ENCODE measurements around the gene BABAM2.
"Not testable (repeated sequence)": the region's sequence is repeated elsewhere in the genome, so short reads cannot be mapped to it uniquely, and the experiment has no call there.

The BABAM2 gene

GRCh38 chr2:28085201-28085600 is 194.7 kb downstream of the BABAM2 start:
- DNase-seq: no peak

GRCh38 chr2:28086611-28087010 is 196.1 kb downstream of the BABAM2 start:
- no peak for DNase-seq

GRCh38 chr2:28088970-28089369 is 198.4 kb downstream of the BABAM2 start:
- DNase-seq: no peak

- no peak for DNase-seq
Observed at GRCh38 chr2:28089486-28089885, 199.0 kb downstream of the BABAM2 start.

GRCh38 chr2:28093308-28093707 is 202.8 kb downstream of the BABAM2 start:
- no peak for DNase-seq

GRCh38 chr2:28093768-28094167 is 203.2 kb downstream of the BABAM2 start:
- DNase-seq: no peak

- DNase-seq: no peak
Observed at GRCh38 chr2:28094739-28095138, 204.2 kb downstream of the BABAM2 start.

GRCh38 chr2:28095622-28096021 is 205.1 kb downstream of the BABAM2 start:
- DNase-seq: no peak

GRCh38 chr2:28096421-28096820 is 205.9 kb downstream of the BABAM2 start:
- no peak for DNase-seq

GRCh38 chr2:28098501-28099225 is 208.1 kb downstream of the BABAM2 start:
- DNase-seq: no peak

GRCh38 chr2:28101123-28101522 is 210.6 kb downstream of the BABAM2 start:
- DNase-seq: no peak

GRCh38 chr2:28101892-28102291 is 211.4 kb downstream of the BABAM2 start:
- DNase-seq: no peak

GRCh38 chr2:28102455-28102874 is 211.9 kb downstream of the BABAM2 start:
- no peak for DNase-seq

- no peak for DNase-seq
Observed at GRCh38 chr2:28103611-28104010, 213.1 kb downstream of the BABAM2 start.

GRCh38 chr2:28108143-28108542 is 217.6 kb downstream of the BABAM2 start:
- DNase-seq: no peak

- not testable (repeated sequence) for DNase-seq
Observed at GRCh38 chr2:28113771-28114170, 223.2 kb downstream of the BABAM2 start.

GRCh38 chr2:28117104-28117596 is 226.6 kb downstream of the BABAM2 start:
- no peak for DNase-seq

GRCh38 chr2:28119631-28120030 is 229.1 kb downstream of the BABAM2 start:
- no peak for DNase-seq

- DNase-seq: no peak
Observed at GRCh38 chr2:28128281-28128950, 237.9 kb downstream of the BABAM2 start.

- no peak for DNase-seq
Observed at GRCh38 chr2:28129955-28130695, 239.6 kb downstream of the BABAM2 start.

GRCh38 chr2:28133778-28134177 is 243.2 kb downstream of the BABAM2 start:
- DNase-seq: no peak

- no peak for DNase-seq
Observed at GRCh38 chr2:28134262-28134812, 243.8 kb downstream of the BABAM2 start.

GRCh38 chr2:28134857-28135256 is 244.3 kb downstream of the BABAM2 start:
- no peak for DNase-seq
